ENCODE data around the gene PREX1.

DNA sequence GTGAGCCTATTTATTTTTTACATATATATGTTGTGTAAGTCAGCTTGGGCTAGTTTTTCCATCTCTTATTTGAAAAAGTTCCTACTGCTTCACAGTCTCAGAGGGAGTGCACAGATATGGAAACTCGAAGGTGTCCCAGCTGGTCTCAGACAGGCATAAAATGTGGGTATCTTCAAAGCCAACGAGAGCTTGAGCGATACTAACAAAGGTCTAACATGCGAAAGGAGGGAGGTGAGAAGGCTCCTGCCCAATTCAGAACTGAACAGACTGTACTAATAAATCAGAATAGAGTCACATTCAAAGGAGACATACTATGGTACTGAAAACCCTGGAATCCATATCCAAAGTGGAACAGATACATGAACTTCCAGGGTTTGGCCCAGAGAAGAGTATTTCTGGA lies 113.0 kb downstream of the PREX1 start:
- TF ChIP-seq, protein P1, sequence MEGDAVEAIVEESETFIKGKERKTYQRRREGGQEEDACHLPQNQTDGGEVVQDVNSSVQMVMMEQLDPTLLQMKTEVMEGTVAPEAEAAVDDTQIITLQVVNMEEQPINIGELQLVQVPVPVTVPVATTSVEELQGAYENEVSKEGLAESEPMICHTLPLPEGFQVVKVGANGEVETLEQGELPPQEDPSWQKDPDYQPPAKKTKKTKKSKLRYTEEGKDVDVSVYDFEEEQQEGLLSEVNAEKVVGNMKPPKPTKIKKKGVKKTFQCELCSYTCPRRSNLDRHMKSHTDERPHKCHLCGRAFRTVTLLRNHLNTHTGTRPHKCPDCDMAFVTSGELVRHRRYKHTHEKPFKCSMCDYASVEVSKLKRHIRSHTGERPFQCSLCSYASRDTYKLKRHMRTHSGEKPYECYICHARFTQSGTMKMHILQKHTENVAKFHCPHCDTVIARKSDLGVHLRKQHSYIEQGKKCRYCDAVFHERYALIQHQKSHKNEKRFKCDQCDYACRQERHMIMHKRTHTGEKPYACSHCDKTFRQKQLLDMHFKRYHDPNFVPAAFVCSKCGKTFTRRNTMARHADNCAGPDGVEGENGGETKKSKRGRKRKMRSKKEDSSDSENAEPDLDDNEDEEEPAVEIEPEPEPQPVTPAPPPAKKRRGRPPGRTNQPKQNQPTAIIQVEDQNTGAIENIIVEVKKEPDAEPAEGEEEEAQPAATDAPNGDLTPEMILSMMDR (IDR thresholded peaks at IDR 0.05): no peak
- TF ChIP-seq POLR2A (IDR thresholded peaks at IDR 0.05): no peak

Measured in vagina (tissue), 2 donors.